GM11168 (cell line): ENCODE results near the gene CARHSP1.
"Not testable (repeated sequence)": the region's sequence is repeated elsewhere in the genome, so short reads cannot be mapped to it uniquely, and the experiment has no call there.

Source experiments
- in situ Hi-C: fragments of 300-500 bp; cut with MboI; formaldehyde crosslinking; loops from one replicate; pipeline ENCODE4 v1.12.0; 2022; ENCODE audit warnings: low sequenced_read_pairs; ENCODE audit not compliant: unreplicated experiment

The CARHSP1 gene

GRCh38 chr16:8837594-8837993, 31.2 kb downstream of the CARHSP1 start:
- in situ Hi-C loops, result not testable (repeated sequence)

GRCh38 chr16:8836797-8837196, 32.0 kb downstream of the CARHSP1 start:
- in situ Hi-C loops, result not testable (repeated sequence)

DNA sequence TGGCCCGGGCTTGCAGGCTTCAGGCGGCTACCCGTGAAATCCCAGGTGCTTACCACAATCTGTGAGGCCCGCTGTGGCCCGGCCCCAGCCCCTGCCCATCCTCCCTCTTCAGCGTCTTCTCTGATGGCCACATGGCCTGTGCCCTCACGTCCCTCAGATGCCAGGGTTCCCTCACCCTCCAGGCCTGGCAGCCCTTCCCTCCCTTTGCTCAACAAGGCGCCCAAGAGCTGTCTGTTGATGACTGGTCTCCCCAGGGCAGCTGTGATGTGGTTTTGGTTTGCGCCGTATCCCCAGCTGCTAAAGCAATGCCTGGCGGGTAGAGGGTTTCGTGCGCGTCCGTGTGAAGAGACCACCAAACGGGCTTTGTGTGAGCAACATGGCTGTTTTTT, 36.1 kb downstream of the CARHSP1 start:
- in situ Hi-C loops, result no loop called here

GRCh38 chr16:8831871-8832716, 36.7 kb downstream of the CARHSP1 start:
- in situ Hi-C loops, result no loop called here

DNA sequence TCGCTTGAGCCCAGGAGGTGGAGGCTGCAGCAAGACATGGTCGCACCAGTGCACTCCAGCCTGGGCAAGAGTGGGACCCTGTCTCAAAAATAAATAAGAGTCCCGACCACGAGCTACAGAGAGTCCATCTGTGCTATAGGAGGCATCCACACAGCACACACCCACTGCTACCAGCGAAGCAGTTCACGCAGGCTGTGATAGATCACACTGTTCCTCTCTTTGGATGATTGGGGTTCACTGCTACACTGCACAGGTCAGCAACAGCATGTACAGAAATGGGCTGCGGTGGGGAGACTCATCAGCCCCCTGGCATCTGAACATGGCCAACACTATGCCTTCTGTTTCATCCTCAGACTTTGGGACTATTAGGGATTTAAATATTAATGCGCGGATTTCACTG, 37.4 kb downstream of the CARHSP1 start:
- in situ Hi-C loops, result no loop called here

- in situ Hi-C loops, result no loop called here
Observed at GRCh38 chr16:8828541-8829165, 40.2 kb downstream of the CARHSP1 start.

DNA sequence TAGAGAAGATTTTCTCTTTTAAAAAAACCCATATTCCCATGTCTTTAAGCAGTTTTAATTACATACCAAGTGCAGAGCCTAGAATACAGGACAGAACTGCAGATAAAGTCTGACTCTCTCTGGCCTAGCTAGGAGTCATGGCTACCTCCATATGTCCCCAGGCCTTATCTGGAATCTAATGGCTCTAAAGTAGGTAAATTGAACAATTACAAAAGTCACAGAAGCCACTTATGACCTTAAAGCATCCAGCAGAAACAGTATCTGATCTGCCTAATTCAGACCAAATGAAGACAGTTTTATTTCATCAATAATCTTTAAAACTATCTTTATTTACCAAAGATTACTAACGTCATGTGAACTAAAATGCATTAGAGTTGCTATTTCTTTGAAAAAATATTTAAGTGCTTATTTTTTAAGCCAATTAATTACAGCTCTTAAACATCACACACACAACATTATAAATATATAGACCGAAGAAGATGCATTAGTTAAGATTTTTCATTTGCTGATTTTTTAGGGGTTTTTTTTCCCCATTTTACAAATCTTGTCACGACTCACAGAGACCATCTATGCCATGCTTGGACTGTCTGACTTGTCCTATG, 42.4 kb downstream of the CARHSP1 start:
- in situ Hi-C loops, result no loop called here

DNA sequence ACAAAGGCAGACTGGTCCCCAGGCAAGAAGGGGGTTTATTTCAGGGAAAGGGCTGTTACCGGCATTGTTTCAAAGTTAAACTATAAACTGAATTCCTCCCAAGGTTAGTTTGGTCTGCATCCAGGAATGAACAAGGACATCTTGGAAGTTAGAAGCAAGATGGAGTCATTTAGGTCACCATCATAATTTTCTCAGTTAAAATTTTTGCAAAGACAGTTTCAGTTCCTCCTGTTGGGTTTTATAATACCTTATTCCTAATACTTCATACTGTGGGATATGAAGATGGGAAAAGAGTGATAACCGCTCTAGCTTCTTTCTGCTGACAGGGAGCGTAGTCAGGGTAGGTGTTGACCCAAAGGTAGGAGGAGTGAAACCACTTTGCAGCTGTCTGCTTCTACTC, 46.4 kb downstream of the CARHSP1 start:
- in situ Hi-C loops, result no loop called here

GRCh38 chr16:8819411-8820034, 49.3 kb downstream of the CARHSP1 start:
- in situ Hi-C loops, result no loop called here

GRCh38 chr16:8818504-8819270, 50.1 kb downstream of the CARHSP1 start:
- in situ Hi-C loops, result no loop called here

DNA sequence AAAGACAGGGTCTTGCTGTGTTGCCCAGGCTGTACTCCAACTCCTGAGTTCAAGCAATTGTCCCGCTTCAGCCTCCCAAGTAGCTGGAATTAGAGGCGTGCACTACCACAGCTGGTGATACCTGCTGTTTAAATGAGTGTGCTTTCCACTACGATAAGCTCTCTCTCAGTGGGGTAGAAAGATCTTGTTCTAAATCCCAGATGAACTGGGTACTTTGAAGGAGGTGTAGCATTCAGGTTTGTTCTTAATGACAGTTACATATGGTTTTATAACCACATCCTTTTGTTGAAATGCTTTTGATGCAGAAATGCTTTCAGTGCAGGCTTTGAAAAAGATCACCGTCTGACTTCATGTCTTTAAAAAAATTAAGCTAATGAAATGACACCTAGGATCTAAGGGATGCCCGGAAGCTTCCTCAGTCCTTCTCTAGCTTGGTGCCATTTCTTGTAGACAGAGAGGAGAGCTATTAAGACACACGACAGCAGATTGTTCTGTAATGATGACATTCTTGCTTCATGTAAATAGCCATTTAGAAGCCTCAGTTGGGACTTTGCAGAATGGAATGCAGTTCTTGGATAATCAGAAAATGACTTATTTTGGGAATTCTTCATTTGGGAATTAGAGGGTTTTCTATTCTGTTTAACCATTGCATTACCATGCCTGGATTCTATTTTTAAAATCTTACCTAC, 51.7 kb downstream of the CARHSP1 start:
- in situ Hi-C loops, result no loop called here

- in situ Hi-C loops, result no loop called here
Observed at GRCh38 chr16:8814095-8814806, 54.6 kb downstream of the CARHSP1 start.

DNA sequence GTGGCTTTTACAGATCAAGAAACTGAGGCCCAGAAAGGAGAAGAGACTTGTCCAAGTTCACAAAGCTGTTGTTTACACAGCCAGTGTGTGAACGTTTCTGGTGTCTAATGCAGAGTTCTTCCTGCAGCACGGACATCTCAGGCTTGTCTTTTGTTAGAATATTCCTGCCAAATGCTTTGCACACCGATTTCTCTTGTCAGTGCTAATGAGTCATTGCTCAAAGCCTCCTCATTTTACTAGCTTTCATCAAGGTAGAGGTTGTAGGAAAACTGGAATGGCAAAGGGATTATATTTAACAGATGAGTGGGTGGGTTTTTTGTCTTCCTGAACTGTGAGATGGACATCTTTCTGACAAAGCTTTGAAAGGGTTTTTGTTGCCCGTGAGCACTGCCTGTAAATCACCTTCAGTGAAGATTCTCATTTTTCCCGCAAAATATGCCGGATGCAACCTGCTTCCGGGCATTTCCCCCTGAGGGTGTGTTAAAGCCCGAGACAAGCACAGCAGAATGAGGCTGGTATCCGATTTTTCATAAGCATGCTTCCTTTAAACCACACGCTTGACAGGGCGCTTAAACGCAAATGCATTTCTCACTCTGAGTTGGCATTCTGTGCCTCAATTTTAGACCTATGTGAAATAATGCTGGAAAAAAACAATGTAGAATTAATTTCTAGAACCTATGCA, 56.5 kb downstream of the CARHSP1 start:
- in situ Hi-C loops, result no loop called here

- in situ Hi-C loops, result no loop called here
Observed at GRCh38 chr16:8808613-8809353, 60.0 kb downstream of the CARHSP1 start.

- in situ Hi-C loops, result no loop called here
Observed at GRCh38 chr16:8808009-8808408, 60.8 kb downstream of the CARHSP1 start.

DNA sequence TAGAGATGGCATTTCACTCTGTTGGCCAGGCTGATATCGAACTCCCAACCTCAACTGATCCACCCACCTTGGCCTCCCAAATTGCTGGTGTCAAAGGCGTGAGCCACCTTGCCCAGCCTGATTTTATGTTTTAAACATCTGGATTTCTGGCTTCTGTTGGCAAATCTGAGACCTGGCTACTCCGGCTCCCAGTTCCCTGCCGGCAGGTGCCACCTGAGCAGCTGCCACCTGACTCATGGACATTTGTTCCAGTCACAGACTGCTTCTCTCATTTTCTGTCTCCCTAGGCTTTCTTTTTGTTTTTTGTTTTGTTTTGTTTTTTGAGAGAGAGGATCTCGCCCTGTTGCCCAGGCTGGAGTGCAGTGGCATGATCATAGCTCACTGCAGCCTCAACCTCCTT, 61.6 kb downstream of the CARHSP1 start:
- in situ Hi-C loops, result no loop called here

DNA sequence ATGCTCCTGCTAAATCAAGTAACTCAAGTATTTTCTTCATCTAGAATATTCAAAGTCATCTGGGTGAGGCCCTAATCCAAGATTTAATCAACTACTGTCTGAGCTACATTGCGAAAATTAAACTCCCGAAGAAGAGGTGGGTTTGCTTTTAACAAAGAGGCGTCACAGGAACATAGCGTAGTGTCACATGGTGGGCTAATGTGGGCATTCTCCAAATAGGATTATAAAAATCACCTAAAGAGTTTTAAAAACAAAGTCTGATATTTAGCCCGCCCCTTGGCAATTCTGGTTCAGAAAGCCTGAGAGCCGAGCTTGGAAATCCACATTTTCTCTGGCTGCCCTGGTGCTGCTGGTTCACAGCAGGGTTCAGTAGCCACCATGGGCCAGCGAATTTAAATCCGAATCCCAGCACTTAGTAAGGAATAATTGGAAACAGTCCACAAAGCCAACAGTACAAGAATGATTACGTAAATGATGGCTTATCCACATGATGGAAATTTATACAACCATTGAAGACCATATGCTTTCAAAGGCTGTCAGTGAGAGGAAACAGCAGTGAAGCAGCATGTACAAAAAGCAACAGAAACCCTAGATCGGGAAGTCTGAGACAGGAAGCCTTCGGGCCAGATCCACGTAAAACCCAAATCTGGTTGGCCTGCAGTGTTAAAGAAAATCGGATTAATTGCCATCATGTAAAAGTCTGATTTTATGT, 62.4 kb downstream of the CARHSP1 start:
- in situ Hi-C loops, result no loop called here
